DMS53 (cell line): ENCODE measurements around the gene MAST4.
"Not testable (repeated sequence)": the region's sequence is repeated elsewhere in the genome, so short reads cannot be mapped to it uniquely, and the experiment has no call there.

ENCODE experiments used
- DNase-seq: peaks from one replicate; lab custom pipeline; 2025; lab: John Stamatoyannopoulos, UW

Gene MAST4

GRCh38 chr5:66743344-66743743, 147.2 kb downstream of the MAST4 start:
- no peak for DNase-seq

- no peak for DNase-seq
These were observed 147.8 kb downstream of the MAST4 start for GRCh38 chr5:66744040-66744439.

GRCh38 chr5:66745297-66745696, 149.1 kb downstream of the MAST4 start:
- DNase-seq: no peak

GRCh38 chr5:66747607-66748006, 151.4 kb downstream of the MAST4 start:
- no peak for DNase-seq

GRCh38 chr5:66752668-66753067, 156.5 kb downstream of the MAST4 start:
- not testable (repeated sequence) for DNase-seq

- DNase-seq: peak; percentile 85
These were observed 161.1 kb downstream of the MAST4 start for GRCh38 chr5:66757219-66757833.

- peak; percentile 69 for DNase-seq
These were observed 161.7 kb downstream of the MAST4 start for GRCh38 chr5:66757834-66758371.

GRCh38 chr5:66769030-66769733, 173.0 kb downstream of the MAST4 start:
- DNase-seq: peak; percentile 28

GRCh38 chr5:66769839-66770617, 173.8 kb downstream of the MAST4 start:
- DNase-seq: peak; percentile 26

GRCh38 chr5:66777868-66778267, 181.7 kb downstream of the MAST4 start:
- DNase-seq: no peak

GRCh38 chr5:66779528-66779927, 183.3 kb downstream of the MAST4 start:
- DNase-seq: no peak

- no peak for DNase-seq
These were observed 192.4 kb downstream of the MAST4 start for GRCh38 chr5:66788556-66788955.

GRCh38 chr5:66789434-66789833, 193.2 kb downstream of the MAST4 start:
- DNase-seq: no peak

GRCh38 chr5:66793049-66793448, 196.9 kb downstream of the MAST4 start:
- no peak for DNase-seq

- DNase-seq: no peak
These were observed 199.5 kb downstream of the MAST4 start for GRCh38 chr5:66795682-66796081.

- peak; percentile 48 for DNase-seq
These were observed 200.4 kb downstream of the MAST4 start for GRCh38 chr5:66796305-66797292.

GRCh38 chr5:66802941-66803340, 206.7 kb downstream of the MAST4 start:
- DNase-seq: no peak

- no peak for DNase-seq
These were observed 209.6 kb downstream of the MAST4 start for GRCh38 chr5:66805514-66806430.

GRCh38 chr5:66807743-66808142, 211.6 kb downstream of the MAST4 start:
- peak; percentile 63 for DNase-seq

- DNase-seq: no peak
These were observed 212.5 kb downstream of the MAST4 start for GRCh38 chr5:66808663-66809062.
